NOMO-1 treated with DMSO at 0.1 percent for 48 hours (cell line): ENCODE data around the gene SMPD3.
A peak's percentile ranks its signal among the peaks of the same experiment; 100 is the strongest.

Experiments
- DNase-seq: peaks from one replicate; lab custom pipeline; 2025; ENCODE audit not compliant: unreplicated experiment; lab: John Stamatoyannopoulos, UW

The SMPD3 gene

DNA sequence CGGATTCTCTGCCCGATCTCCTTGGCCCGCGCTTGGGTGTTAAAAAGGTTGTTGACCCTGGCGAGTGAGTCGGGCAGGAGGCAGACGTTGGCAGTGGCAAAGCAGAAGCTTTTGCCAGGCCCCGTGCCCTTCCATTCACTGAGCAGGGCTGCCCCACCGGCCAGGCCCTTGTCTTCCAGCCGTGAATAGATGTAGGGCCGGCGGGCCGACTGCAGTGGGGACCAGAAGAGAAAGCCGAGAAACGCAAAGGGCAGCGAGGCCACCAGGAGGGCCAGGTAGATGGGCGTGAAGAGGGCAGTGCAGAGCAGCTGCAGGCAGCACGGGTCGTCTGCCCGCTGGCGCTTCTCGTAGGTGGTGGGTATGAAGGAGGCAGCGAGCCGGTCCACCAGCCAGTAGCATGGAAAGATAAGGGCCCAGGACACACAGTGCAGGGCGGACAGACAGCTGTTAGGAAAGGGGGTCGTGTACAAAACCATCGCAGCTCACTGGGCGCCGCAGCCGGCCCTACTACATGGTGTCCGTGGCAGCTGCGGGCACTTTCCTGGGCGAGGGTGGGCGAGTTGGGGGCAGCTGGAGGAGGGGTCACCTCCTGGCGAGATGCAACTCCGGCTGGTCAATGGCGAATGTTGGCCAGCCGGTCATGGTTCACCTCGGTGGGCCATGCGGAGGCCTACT is 76.5 kb downstream of the SMPD3 start:
- no peak for DNase-seq

DNA sequence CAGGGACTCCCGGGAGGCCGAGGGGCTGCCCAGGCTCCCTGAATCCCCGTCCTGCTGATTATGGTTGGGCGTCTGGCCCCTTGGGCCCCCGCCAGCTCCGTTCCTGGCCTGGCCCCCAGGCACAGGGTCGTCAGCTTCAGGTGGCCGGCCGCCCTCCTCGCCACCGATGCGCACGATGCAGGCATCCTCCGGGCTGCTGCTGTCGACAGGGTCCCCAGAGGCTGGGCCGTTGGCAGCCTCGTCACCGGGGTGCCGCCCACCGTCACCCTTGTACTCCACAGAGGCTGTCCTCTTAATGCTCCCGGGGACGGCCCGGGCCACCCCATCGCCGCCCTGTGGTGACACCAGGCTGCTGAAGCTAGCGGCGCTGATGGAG is 77.0 kb downstream of the SMPD3 start:
- no peak for DNase-seq

DNA sequence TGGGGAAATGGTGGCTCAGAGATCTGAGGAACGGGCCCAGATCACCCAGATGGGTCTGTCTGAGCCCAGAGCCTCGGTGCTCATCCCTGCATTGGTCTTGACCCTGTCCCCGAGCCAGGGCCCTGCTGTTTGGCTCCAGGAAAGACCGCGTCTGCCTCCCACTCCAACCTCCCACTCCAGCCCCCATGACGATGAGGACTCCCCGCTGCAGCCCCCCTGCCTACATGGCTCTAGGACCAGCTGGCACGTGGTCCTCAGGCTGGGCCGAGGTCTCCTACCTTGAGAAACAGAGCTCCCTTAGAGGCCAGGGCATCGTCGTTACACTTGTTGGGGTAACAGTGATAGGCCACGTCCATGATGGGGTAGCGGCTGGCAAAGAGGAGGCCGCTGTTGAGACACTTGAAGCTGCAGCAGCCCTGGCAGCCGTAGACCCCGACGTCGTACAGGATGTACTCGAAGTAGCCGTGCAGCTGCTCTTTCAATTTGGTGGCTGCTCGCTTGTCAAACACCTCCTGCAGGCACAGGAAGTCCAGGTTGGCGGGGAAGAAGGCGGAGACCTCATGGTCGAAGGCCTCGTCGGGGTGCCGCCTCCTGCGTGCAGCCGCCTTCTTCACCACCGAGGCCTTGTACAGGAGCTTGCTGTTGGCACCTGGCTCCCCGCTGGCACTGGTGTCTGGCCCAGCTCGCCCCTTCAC is 77.6 kb downstream of the SMPD3 start:
- DNase-seq = no peak

DNA sequence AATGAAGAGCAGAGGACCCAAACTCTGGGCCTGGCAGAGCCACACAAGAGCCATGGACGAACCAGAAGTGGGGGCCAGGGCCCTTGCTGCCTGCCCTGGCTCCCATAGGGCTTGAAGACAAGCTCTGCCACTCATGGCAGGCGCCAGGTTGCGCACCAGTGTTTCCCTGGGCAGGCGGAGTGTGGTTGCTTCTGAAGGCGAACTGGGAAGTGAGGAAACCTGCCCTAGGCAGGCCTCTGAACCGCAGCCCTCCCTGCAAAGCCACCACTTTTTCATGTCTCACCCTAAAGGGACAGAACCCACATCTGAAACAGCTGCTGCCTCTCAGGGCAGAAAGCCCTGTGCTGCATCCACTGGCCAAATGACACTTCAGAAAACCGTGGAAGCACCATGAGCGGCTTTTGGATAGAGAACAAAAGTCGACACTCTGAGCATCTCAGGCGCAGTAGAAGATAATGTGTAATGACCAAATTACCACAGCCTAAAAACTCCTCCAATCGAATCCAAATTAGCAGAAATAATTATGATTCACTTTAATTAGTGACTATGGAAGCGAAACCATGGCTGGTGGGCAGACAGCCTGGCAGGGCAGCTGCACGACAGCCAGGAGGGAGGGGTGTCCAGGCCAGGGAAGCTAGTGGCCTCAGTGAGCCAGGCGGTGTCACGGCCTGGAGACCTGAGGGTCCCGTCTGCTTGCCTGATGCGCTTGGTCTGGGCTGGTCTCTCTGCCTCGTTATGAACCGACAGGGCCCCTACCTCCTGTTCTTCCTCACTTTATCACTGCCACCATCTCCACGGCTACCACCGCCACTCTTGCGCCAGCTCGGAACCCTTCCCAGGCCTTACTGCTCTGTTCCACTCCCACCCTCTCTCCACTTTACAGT is 78.4 kb downstream of the SMPD3 start:
- peak; percentile 84 for DNase-seq

DNA sequence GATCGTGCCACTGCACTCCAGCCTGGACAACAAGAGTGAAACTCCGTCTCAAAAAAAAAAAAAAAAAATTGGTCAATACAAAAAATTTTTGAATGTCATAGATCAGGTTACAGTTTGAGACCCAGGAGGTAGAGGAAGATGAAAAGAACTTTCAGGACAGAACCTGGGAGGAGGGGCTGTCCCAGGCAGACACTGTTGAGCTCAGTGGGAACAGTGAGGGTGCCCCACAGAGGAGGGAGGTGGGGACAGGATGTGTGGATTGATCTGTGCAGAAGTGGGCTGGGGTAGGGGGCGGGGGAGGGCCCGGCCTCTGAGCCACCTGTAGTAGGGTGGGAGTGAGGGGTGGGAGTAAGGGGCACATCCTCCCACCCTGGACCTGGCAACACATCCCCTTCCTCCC is 79.1 kb downstream of the SMPD3 start:
- no peak for DNase-seq

DNA sequence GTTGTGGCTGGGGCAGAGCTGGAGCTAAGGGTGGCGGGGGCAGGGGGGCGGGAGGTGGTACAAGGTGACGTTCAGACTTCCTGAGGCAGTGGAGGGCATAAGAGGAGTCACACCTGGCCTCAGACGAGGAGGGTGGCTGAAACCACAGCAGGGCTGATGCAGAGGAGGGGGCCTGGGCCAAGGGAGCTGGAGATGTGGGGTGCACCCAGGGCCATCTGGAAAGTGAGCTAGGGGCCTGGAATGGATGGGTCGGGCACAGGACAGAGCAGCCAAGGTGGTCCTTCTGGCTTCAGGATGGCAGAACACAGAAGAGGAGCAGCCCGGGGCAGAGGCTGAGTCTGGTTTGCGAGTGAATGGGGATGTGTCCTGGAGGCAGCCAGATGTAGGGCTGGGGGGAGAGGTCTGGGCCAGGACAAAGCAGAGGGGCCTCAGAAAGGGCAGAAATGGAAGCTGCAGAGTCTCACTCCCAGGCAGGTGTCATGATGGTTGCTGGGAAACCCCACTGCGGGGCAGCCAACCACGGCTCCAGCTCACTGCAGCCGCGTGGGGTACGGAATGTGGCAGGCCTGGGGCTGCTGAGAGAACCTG is 79.9 kb downstream of the SMPD3 start:
- no peak for DNase-seq

DNA sequence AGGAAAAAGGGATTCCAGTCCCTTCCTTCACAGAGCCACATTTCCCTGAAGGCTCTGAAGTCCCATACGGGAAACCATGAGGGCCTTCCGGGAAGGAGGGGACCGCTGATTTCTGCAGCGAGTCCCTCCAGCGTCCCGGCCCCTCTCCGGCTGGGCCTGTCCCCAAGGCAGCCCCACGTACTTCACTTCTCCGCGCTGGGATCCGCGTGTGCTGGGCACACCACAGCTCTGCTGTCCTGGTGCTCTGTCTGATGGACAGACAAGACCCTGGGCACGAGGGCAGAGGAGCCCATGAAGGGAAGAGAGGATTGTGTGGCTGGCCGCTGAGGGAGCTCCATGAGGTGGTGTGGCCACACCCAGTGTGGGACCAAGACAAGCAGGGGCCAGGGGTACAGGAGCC is 80.4 kb downstream of the SMPD3 start:
- DNase-seq = no peak

DNA sequence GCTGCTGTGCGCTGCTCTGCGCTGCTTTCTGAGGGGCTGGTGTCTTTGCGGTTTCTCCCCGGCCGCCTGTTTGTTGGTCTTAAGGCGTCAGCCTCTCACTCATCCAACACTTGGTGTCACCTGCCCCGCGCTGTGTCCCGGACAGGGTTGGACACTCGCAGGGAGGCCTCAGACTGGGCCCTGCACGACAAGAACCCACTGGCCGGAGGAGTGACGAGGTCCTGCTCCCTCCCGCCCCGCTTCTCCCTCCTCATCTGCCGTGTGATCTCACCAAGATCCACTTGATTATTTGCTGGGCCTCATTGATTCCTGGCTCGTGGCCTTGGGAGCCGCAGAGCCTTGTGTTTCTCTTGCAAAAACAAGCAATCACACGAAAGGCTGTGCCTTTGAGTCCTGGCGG is 80.9 kb downstream of the SMPD3 start:
- no peak for DNase-seq

DNA sequence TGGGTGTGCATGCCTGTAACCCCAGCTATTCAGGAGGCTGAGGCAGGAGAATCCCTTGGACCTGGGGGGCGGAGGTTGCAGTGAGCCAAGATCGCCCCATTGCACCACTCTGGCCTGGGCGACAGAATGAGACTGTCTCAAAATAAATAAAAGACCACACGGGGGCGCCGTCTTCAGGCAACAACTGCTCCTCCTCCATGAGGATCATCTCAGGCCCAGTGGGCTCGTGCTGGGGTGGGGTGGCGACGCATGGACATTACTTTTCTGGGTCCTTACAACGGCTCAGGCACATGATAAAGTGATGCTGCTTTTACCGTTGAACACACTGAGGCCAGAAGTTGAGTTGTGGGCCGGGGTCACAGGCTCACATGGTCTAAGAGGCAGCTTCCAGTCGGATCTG is 81.3 kb downstream of the SMPD3 start:
- peak; percentile 36 for DNase-seq

DNA sequence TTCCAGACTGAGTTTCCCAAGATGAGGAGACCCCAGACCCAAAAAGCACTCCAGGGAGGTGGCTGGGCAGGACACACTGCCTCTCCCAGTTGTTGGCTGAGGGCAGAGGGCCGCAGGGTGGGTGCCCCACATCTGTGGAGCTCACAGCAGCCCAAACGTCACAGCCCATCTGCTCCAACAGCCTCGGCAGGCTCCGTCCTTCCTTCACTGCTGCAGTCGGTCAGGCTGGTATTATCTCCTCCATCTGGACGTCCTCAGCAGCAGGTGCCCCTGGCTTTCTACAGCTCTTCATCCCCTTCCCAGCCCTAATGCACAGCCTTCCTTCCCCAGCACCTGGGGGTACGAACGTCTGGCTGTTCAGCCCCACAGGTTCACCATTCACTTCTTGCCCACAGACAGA is 82.2 kb downstream of the SMPD3 start:
- no peak for DNase-seq

DNA sequence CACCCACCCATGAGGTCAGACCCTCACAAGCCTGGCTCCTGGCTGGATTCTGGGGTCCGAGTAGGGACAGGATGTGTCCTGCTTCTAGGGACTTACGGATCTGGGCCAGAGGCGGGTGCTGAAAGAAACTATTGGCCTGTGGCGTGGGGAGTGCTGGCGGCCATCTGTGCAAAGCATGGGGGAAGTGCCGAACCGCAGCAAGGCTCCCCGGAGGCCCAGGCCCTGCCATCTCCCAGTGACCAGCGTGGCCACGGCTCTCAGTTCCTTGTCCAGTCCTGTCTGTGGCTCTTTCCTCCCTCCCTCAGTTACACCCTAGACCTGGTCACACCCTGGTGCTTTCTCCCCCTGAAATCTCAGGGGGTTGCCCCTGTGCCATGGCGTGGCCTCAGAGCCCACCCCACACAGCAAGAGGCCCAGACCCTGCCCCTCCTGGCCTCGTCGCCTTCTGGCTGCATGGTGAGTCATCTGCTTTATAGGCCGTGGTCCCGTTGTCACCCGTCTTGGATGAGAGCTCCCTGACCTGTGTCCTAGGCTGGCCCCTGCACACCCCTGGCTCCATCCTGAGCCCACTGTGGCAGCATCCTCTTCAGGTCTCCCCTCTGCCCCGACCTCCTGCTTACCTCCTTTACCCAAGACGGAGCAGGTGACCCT is 83.0 kb downstream of the SMPD3 start:
- no peak for DNase-seq

DNA sequence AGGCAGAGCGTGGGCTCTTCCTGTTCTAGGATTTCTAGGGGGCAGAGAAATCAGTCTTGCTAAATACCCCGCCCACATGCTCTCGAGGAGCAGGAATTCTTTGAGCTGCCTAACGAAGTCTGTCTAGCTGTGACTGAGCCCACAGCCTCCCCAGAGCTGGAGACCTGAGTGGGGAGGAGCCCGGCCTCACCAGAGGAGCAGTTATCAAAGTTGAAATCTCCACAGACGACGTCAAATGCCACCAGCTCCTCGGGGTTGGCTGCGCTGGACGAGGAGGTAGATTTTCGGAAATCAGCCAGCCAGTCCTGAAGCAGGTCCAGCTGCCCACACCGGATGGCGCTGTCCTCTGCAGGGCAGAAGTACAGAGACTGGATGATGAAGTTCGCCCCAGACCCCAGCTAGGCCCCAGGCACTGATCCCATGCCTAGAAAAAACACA is 83.7 kb downstream of the SMPD3 start:
- DNase-seq = no peak

DNA sequence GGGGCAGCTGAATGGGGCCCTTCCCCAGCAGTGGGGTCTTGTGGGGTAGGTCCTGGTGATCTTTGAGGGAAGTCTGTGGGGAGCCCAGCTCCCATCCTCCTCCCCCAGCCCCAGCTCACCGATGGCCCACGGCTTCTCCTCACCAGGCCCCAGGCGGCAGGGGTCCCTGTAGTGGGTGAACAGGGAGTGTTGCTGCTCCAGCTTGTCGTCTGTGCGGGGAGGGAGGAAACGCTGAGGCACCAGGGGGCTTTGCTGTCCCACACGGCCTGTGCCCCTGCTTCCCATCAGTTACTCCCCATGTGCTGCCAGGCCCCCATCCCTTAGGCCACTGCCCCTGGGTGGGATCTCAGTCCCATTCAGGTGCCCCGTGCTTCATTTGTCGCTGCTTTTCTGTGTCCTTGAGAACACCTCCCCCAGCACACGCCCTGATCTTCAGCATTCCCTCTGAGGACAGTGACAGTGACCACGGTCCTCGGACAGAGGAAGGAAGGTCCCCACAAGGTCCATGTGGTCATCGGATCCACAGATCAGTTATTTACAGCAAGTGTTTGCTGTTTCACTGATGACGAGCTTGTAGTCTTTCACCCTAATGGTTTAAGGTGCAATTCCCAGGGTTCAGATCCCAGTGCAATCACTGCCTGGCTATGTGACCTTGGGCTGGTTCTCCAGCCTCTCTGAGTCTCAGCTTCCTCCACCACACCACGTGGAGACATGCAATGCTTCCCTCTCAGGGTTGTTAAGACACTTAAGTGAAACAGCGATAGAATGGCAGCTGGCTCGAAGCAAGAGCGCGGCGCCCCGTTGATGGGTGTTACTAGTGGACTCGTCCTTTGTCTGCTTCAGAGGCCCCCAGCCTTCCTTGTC is 84.4 kb downstream of the SMPD3 start:
- DNase-seq = no peak

DNA sequence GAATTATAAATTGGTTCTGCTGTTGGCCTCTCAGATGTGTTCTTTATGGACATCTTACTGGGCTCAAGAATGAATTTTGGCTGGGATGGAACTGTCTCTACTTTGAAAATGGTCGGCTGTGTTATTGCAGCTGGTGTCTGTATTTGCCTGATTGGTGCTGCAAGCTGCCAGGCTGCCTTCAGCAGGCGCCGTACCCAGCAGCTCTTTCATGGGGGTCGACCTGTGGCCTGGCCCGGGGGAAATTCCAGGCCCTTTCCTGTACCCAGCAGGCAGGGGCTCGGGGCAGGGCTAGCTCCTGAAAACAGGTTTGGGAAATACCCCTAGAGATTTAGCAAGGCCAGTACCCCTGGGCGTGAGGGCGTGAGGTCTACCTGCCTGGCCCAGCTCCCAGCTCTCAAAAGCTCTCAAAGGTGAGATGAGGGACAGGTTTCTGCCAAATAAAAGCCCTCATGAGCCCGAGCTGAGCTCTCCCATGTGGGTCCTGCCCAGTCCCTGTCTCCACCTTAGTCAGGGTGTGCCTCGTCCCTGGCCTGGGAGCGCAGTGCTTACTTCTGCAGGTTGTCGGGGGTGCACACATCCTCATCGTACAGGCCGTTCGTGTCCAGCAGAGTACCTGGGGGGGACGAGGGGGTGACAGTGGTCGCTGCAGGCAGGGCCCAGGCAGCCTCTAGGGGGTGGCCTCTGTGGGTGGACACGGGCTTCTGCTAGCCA is 85.2 kb downstream of the SMPD3 start:
- DNase-seq = no peak

DNA sequence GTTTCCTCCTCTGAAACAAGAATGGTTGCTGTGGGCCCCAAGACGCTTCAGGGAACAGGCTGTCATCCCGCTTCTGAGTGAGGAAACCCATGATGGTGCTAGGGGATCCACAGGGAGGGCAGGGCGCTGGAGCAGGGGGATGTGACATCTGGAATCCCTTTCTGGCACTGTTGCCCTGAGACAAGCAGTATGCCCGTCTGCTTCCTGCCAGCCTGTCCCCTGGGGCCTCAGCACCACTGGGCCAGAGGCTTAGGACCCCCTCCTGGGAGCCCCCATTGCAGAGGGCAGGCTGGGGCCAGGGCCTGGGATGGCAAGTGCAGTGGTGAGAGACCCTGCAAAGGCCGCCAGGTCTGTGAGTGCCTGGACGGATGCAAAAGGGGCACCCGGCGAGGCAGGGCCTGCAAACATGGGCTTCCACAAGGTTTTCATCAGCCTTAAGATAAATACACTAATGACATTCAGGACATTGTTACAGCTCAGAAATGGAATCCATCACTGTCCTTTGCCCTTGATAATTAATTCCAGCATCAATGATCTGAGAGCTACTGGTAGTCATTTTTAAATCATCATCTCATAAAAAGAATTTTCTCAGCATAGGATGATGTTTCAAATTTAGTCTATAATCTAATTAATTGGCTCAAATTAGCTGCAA is 85.9 kb downstream of the SMPD3 start:
- DNase-seq = no peak

DNA sequence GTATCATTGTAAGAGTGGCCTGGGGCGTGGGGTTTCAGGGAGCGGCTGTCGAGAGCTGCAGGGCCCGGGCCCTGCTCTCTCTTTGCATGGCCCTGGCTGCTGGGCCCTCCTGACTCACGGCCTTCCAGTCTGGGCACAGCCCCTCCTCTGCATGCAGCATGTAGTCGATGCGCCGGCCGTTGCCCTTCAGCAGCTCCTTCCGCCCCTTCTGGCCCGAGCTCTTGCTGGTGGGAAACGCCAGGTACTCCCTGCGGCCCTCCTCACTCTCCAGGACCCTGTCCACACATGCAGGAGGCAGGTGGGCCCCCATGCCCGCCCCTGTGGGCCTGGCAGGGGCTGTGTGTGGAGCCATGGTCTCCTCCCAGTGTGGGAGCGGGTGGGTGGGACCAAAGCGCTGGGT is 86.8 kb downstream of the SMPD3 start:
- no peak for DNase-seq

DNA sequence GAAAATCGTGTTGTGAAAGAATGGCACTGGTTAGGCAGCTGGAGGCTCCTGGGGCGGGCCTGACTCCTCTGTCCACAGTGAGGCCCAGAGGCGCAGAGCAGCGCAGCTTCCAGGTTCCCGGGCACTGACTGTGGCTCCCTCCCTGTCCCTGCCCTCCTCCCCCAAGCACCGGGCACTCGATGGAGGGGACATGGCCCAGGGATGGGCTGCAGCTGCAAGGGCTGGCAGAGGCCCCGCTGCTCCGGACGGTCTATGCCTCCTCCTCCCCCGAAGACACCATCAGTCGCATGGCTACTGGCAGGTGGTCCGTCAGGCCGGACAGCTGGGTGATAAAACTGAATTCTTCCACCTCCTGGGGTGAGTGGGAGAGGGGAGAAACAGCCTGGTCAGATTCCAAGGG is 87.4 kb downstream of the SMPD3 start:
- no peak for DNase-seq

DNA sequence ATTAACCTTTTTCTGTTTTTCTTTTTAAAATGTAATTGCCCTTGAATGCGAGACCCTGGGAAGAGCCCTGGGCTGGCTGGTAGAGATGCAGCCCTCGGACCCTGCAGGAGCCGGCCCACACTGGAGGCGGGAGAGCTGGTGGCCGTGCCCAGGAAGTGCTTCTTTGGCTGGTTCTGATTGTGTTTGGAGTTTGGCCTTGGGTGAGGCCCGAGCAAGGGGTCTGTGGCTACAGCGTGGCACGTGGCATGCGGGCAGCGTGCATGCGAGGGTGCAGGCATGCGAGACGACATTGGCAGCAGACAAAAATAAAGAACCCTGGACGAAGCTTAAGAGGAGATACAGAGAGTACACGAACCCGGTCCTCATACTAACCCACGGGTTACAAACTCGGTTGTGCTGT is 87.8 kb downstream of the SMPD3 start:
- DNase-seq = no peak
